ENCODE results near the gene CELSR1.

DNA sequence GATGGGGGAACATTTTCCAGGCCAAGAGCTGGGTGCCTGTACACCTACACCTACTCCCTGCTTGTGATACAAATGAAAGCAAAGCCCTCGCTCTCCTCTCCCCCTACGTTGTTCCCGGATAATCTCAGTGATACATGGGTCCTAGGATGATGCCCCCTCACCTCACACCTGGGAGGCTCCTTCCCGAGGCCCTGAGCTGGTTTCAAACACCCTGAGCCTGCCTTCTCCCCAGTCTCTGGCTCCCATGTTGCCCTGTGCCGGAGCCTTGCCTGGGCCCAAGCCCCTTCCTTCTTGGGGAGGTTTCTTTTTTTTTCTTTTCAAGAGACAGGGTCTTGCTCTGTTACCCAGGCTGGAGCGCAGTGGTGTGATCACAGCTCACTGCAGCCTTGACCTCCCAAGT lies 178.7 kb downstream of the CELSR1 start:
- TF ChIP-seq CTCF (IDR thresholded peaks at IDR 0.05; ENCODE audit: insufficient read depth, low read depth, low read length) (no peak), EZH2 (IDR thresholded peaks at IDR 0.05; ENCODE audit: insufficient read depth, low read length) (no peak)
